ENCODE data around the gene CNPY4. TPM values are rescaled to one million over a fixed set of nuclear protein-coding genes. Genes with fewer than 3 reads are reported as not detected.

The CNPY4 gene
- total RNA-seq, 2 experiments from 2014 or later, result 10.1 to 10.2 TPM

- Mint-ChIP-seq H3K27ac (no peak overlapping the region), H3K4me1 (peaks cover 35% of the 10 kb centered on the region), H3K27me3 (no peaks in the 10 kb centered on the region), H3K9me3 (no peaks in the 10 kb centered on the region), H3K36me3 (peaks cover 6% of the 10 kb centered on the region), H3K4me3 (no peak overlapping the region)
- DNase-seq, result no peak
Measured at GRCh38 chr7:100173806-100174495, 54.5 kb downstream of the CNPY4 start.

- no peak for DNase-seq
- H3K36me3 Mint-ChIP-seq, result peaks cover 6% of the 10 kb centered on the region
- H3K9me3 Mint-ChIP-seq, result no peaks in the 10 kb centered on the region
- H3K4me1 Mint-ChIP-seq, result peaks cover 29% of the 10 kb centered on the region
- H3K27me3 Mint-ChIP-seq, result no peaks in the 10 kb centered on the region
- no peak overlapping the region for H3K4me3 Mint-ChIP-seq
- no peak overlapping the region for H3K27ac Mint-ChIP-seq
Measured at GRCh38 chr7:100174582-100174981, 55.1 kb downstream of the CNPY4 start.

Other genes starting within 250 kb of the CNPY4 start
- gene OR2AE1, start 242.6 kb upstream of the CNPY4 start, total RNA-seq, result not detected
- gene TRIM4, start 200.1 kb upstream of the CNPY4 start, total RNA-seq, result 10 to 100 TPM; 21.0 to 21.8 TPM
- gene GJC3, start 190.0 kb upstream of the CNPY4 start, total RNA-seq, result 1 to 10 TPM in 1 of 2 experiments, under 1 TPM in 1; 0.52 to 1.2 TPM
- not detected for gene AZGP1, start 143.6 kb upstream of the CNPY4 start, total RNA-seq
- gene ZKSCAN1, start 104.0 kb upstream of the CNPY4 start, total RNA-seq, result 10 to 100 TPM; 38.6 to 41.5 TPM
- 1 to 10 TPM; 9.0 to 9.4 TPM for gene ZSCAN21, start 69.9 kb upstream of the CNPY4 start, total RNA-seq
- 10 to 100 TPM; 21.1 to 22.3 TPM for gene ZNF3, start 37.9 kb upstream of the CNPY4 start, total RNA-seq
- gene COPS6, start 30.7 kb upstream of the CNPY4 start, total RNA-seq, result 10 to 100 TPM; 96.3 to 97.2 TPM
- gene MCM7, start 18.2 kb upstream of the CNPY4 start, total RNA-seq, result 100 to 1,000 TPM; 476 to 482 TPM
- gene AP4M1, start 18.0 kb upstream of the CNPY4 start, total RNA-seq, result 10 to 100 TPM; 13.0 to 13.1 TPM
- gene TAF6, start 276 bp upstream of the CNPY4 start, total RNA-seq, result 10 to 100 TPM; 59.7 to 61.1 TPM
- gene MBLAC1, start 7.3 kb downstream of the CNPY4 start, total RNA-seq, result 1 to 10 TPM; 3.2 to 3.3 TPM
- 100 to 1,000 TPM; 101 to 104 TPM for gene LAMTOR4, start 29.3 kb downstream of the CNPY4 start, total RNA-seq
- gene TRAPPC14, start 39.1 kb downstream of the CNPY4 start, total RNA-seq, result 10 to 100 TPM; 17.0 to 20.0 TPM
- 1 to 10 TPM; 2.9 to 3.6 TPM for gene GAL3ST4, start 49.0 kb downstream of the CNPY4 start, total RNA-seq
- gene GPC2, start 57.7 kb downstream of the CNPY4 start, total RNA-seq, result 1 to 10 TPM; 3.6 to 3.9 TPM
- gene STAG3, start 58.3 kb downstream of the CNPY4 start, total RNA-seq, result 10 to 100 TPM; 21.1 to 21.4 TPM
- 10 to 100 TPM; 33.4 to 34.5 TPM for gene PVRIG, start 100.3 kb downstream of the CNPY4 start, total RNA-seq
- gene SPDYE3, start 188.1 kb downstream of the CNPY4 start, total RNA-seq, result not detected
- gene PILRB, start 238.5 kb downstream of the CNPY4 start, total RNA-seq, result 10 to 100 TPM; 24.5 to 28.3 TPM

Data from activated naive CD8-positive, alpha-beta T cell treated with anti-CD3 and anti-CD28 coated beads for 36 hours (primary cell).